MM.1S (cell line): Measurements from ENCODE around the gene ANTKMT.

Experiments
- DNase-seq: peaks from one replicate; pipeline ENCODE4 v3.0.0-alpha.2; 2015
- H2AFZ ChIP-seq: fragments of 300-600 bp; sonication (generic); 2 replicates; pipeline ENCODE4 v1.6.0; 2016; ENCODE audit warnings: antibody characterized with exemption, low read length
- H3F3A ChIP-seq: fragments of 300-600 bp; sonication (generic); 2 replicates; pipeline ENCODE4 v1.6.1; 2016; ENCODE audit warnings: mild to moderate bottlenecking, antibody characterized with exemption, low read length, moderate library complexity, mixed read lengths; ENCODE audit not compliant: insufficient read depth
- H3K27ac ChIP-seq: fragments of 300-600 bp; sonication (generic); 2 replicates; pipeline ENCODE4 v1.5.1; 2016; ENCODE audit warnings: mild to moderate bottlenecking, low read length
- H3K27me3 ChIP-seq: fragments of 300-600 bp; sonication (generic); replicated peaks from 2 replicates; pipeline ENCODE4 v1.6.0; 2016; ENCODE audit warnings: low read length; ENCODE audit not compliant: insufficient read depth
- H3K36me3 ChIP-seq: fragments of 300-600 bp; sonication (generic); replicated peaks from 2 replicates; pipeline ENCODE4 v1.6.1; 2016; ENCODE audit warnings: mild to moderate bottlenecking, low read length, mixed read lengths; ENCODE audit not compliant: insufficient read depth
- H3K4me1 ChIP-seq: fragments of 300-600 bp; sonication (generic); 2 replicates; pipeline ENCODE4 v1.6.1; 2016; ENCODE audit warnings: low read length, mixed read lengths
- H3K4me2 ChIP-seq: fragments of 300-600 bp; sonication (generic); 2 replicates; pipeline ENCODE4 v1.6.0; 2016; ENCODE audit warnings: low read depth, low read length
- H3K4me3 ChIP-seq: fragments of 300-600 bp; sonication (generic); 2 replicates; pipeline ENCODE4 v1.5.1; 2016; ENCODE audit warnings: low read length, mixed read lengths
- H3K79me2 ChIP-seq: fragments of 300-600 bp; sonication (generic); 2 replicates; pipeline ENCODE4 v1.6.1; 2016; ENCODE audit warnings: mixed run types, low read length, mixed read lengths
- H3K9ac ChIP-seq: fragments of 300-600 bp; sonication (generic); 2 replicates; pipeline ENCODE4 v1.6.1; 2016; ENCODE audit warnings: low read length, mixed read lengths
- H3K9me2 ChIP-seq: fragments of 300-600 bp; sonication (generic); replicated peaks from 2 replicates; pipeline ENCODE4 v1.6.1; 2016; ENCODE audit warnings: mild to moderate bottlenecking, low read length, mixed read lengths; ENCODE audit not compliant: insufficient read depth
- H3K9me3 ChIP-seq: fragments of 300-600 bp; sonication (generic); replicated peaks from 2 replicates; pipeline ENCODE4 v1.6.1; 2016; ENCODE audit warnings: mild to moderate bottlenecking, low read length, mixed read lengths; ENCODE audit not compliant: insufficient read depth
- H4K20me1 ChIP-seq: fragments of 300-600 bp; sonication (generic); 2 replicates; pipeline ENCODE4 v1.6.1; 2016; ENCODE audit warnings: mild to moderate bottlenecking, low read length, moderate library complexity, mixed read lengths; ENCODE audit not compliant: insufficient read depth
- CTCF ChIP-seq: fragments of 300-600 bp; sonication (generic); IDR thresholded peaks from 2 replicates; pipeline ENCODE4 v1.5.1; 2016; ENCODE audit warnings: antibody characterized with exemption, low read length, mixed read lengths
- EZH2 ChIP-seq: fragments of 300-600 bp; sonication (generic); optimal IDR thresholded peaks from 2 replicates; pipeline ENCODE3; 2017; ENCODE audit warnings: low read depth, mild to moderate bottlenecking, antibody characterized with exemption, low read length, mixed read lengths
- EZH2phosphoT487 ChIP-seq: fragments of 300-600 bp; sonication (generic); IDR thresholded peaks from 2 replicates; pipeline ENCODE4 v1.6.1; 2018; ENCODE audit warnings: antibody characterized with exemption, low read length

ANTKMT gene

DNA sequence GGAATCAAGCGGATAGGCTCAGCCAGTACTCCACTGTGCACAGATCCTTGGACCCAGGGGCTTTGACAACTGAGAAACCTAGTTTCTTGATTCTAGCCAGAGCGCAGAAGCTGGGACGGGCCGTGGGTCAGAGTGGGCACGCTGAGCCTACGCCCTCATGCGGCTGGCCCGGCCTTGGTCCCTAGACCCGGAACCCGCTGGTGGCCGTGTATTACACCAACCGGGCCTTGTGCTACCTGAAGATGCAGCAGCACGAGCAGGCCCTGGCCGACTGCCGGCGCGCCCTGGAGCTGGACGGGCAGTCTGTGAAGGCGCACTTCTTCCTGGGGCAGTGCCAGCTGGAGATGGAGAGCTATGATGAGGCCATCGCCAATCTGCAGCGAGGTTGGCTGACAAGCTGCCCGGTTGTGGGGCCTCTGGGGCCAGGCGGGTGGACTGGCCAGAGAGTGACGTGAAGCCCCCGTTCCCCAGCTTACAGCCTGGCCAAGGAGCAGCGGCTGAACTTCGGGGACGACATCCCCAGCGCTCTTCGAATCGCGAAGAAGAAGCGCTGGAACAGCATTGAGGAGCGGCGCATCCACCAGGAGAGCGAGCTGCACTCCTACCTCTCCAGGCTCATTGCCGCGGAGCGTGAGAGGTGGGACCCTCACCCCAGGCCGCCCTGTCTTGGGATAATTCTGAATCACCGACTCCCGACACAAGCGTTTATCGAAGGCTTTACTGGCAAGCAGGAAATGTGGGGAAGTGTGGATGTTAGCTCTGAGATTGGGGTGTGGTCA lies 39.8 kb upstream of the ANTKMT start:
- no peaks in the 10 kb centered on the region for H3K36me3 ChIP-seq
- peak; percentile 10; the same call in 1 of the 2 replicates for TF ChIP-seq CTCF
- no peak for TF ChIP-seq EZH2
- peak overlapping the region; percentile 69 for H3K9ac ChIP-seq
- peak overlapping the region; percentile 93 for H3K4me2 ChIP-seq
- H3K27me3 ChIP-seq = no peaks in the 10 kb centered on the region
- peaks cover 32% of the 10 kb centered on the region for H3K79me2 ChIP-seq
- H3K9me3 ChIP-seq = no peaks in the 10 kb centered on the region
- peak overlapping the region; percentile 84 for H3K4me3 ChIP-seq
- no peaks in the 10 kb centered on the region for H3K9me2 ChIP-seq
- H3K4me1 ChIP-seq = peaks cover 8% of the 10 kb centered on the region; the same call in 1 of the 2 replicates
- H3F3A ChIP-seq = 0 out of 2 replicates have a peak, but pooled peaks cover 4% of the 10 kb centered on the region
- peak; percentile 33 for DNase-seq
- H2AFZ ChIP-seq = no peak overlapping the region
- no peak overlapping the region for H3K27ac ChIP-seq
- no peaks in the 10 kb centered on the region for H4K20me1 ChIP-seq

DNA sequence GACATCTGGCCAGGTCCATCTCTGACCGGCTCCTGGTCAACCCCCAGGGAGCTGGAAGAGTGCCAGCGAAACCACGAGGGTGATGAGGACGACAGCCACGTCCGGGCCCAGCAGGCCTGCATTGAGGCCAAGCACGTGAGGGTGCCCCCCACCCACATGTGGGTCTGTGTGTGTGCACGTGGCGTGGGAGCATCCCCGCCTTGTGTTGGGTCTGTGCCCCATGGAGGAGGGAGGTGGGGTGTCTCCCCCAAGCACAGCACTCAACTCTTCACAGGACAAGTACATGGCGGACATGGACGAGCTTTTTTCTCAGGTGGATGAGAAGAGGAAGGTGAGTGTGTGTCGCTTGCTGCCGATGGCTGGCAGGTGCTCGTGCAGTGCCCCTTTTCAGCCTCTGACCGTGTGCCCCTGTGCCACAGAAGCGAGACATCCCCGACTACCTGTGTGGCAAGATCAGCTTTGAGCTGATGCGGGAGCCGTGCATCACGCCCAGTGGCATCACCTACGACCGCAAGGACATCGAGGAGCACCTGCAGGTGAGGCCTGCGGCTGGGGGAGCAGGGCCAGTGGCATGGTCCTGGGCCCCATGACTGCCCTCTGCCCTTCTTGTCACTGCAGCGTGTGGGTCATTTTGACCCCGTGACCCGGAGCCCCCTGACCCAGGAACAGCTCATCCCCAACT lies 39.1 kb upstream of the ANTKMT start:
- H3K36me3 ChIP-seq = no peaks in the 10 kb centered on the region
- H3K4me1 ChIP-seq = peaks cover 8% of the 10 kb centered on the region; the same call in 1 of the 2 replicates
- H4K20me1 ChIP-seq = no peaks in the 10 kb centered on the region
- 0 out of 2 replicates have a peak, but pooled peaks cover 4% of the 10 kb centered on the region for H3F3A ChIP-seq
- peak overlapping the region; percentile 93 for H3K4me2 ChIP-seq
- no peak overlapping the region for H2AFZ ChIP-seq
- H3K9me3 ChIP-seq = no peaks in the 10 kb centered on the region
- peak overlapping the region; percentile 84; the same call in 1 of the 2 replicates for H3K4me3 ChIP-seq
- no peak overlapping the region for H3K9ac ChIP-seq
- H3K79me2 ChIP-seq = peaks cover 32% of the 10 kb centered on the region
- no peak for DNase-seq
- H3K27ac ChIP-seq = no peak overlapping the region
- TF ChIP-seq EZH2phosphoT487 (no peak), EZH2 (no peak), CTCF (no peak)
- H3K9me2 ChIP-seq = no peaks in the 10 kb centered on the region
- no peaks in the 10 kb centered on the region for H3K27me3 ChIP-seq

GRCh38 chr16:682493-683395 lies 38.2 kb upstream of the ANTKMT start:
- no peak overlapping the region for H3K9ac ChIP-seq
- peak overlapping the region; percentile 70; the same call in 1 of the 2 replicates for H3K4me2 ChIP-seq
- no peak for TF ChIP-seq EZH2phosphoT487
- no peak for TF ChIP-seq EZH2
- no peak for TF ChIP-seq CTCF
- H3K9me2 ChIP-seq = no peaks in the 10 kb centered on the region
- no peak for DNase-seq
- peaks cover 32% of the 10 kb centered on the region for H3K79me2 ChIP-seq
- no peaks in the 10 kb centered on the region for H4K20me1 ChIP-seq
- no peaks in the 10 kb centered on the region for H3K36me3 ChIP-seq
- peaks cover 8% of the 10 kb centered on the region; the same call in 1 of the 2 replicates for H3K4me1 ChIP-seq
- 0 out of 2 replicates have a peak, but pooled peaks cover 4% of the 10 kb centered on the region for H3F3A ChIP-seq
- no peak overlapping the region for H3K27ac ChIP-seq
- H2AFZ ChIP-seq = no peak overlapping the region
- H3K9me3 ChIP-seq = no peaks in the 10 kb centered on the region
- no peaks in the 10 kb centered on the region for H3K27me3 ChIP-seq
- peak overlapping the region; percentile 61; the same call in 1 of the 2 replicates for H3K4me3 ChIP-seq
